A673 (cell line): ENCODE results near the gene ESPN. TPM values are rescaled to one million over a fixed set of nuclear protein-coding genes. Genes with fewer than 3 reads are reported as not detected.
"Not testable (repeated sequence)": the region's sequence is repeated elsewhere in the genome, so short reads cannot be mapped to it uniquely, and the experiment has no call there.

Experiments used
- BruUV-seq: library from RNA; stranded (reverse); fragments of 400-500 nt; replicated peaks from 2 replicates; lab custom pipeline; 2021; lab: Mats Ljungman, UMichigan
- CTCF ChIA-PET: fragments of 300-600 bp; sonication (Branson Sonifier 250); formaldehyde crosslinking; loops from one replicate; lab custom pipeline; 2022; ENCODE audit warnings: antibody characterized with exemption; lab: Charles Lee
- POLR2A ChIA-PET: fragments of 300-600 bp; sonication (Branson Sonifier 250); formaldehyde crosslinking; loops from one replicate; lab custom pipeline; 2022; ENCODE audit warnings: antibody characterized with exemption; ENCODE audit not compliant: low non-redundant PET; lab: Charles Lee
- DNase-seq: peaks from one replicate; pipeline ENCODE4 v3.0.0-alpha.2; 2015; ENCODE audit warnings: low spot score
- H3K27ac ChIP-seq: fragments of 200-600 bp; sonication (generic); 2 replicates; pipeline ENCODE4 v1.5.1; 2016; ENCODE audit warnings: mixed run types, low read depth, mild to moderate bottlenecking, mixed read lengths, antibody characterized with exemption, low read length; ENCODE audit not compliant: poor library complexity, severe bottlenecking
- H3K27me3 ChIP-seq: fragments of 200-600 bp; sonication (generic); replicated peaks from 2 replicates; pipeline ENCODE4 v1.6.1; 2017; ENCODE audit warnings: mixed run types, low read depth, mild to moderate bottlenecking, mixed read lengths, antibody characterized with exemption, low read length; ENCODE audit not compliant: insufficient read depth, poor library complexity
- H3K36me3 ChIP-seq: fragments of 200-600 bp; sonication (generic); 2 replicates; pipeline ENCODE4 v1.6.1; 2016; ENCODE audit warnings: mixed run types, mild to moderate bottlenecking, mixed read lengths, antibody characterized with exemption, low read length; ENCODE audit not compliant: insufficient read depth, poor library complexity, severe bottlenecking
- H3K4me1 ChIP-seq: fragments of 200-600 bp; sonication (generic); 2 replicates; pipeline ENCODE4 v1.6.1; 2017; ENCODE audit warnings: mixed run types, mild to moderate bottlenecking, mixed read lengths, antibody characterized with exemption, low read length; ENCODE audit not compliant: insufficient read depth, poor library complexity, severe bottlenecking
- H3K4me3 ChIP-seq: fragments of 200-600 bp; sonication (generic); 2 replicates; pipeline ENCODE4 v1.5.1; 2016; ENCODE audit warnings: low read depth, mixed run types, mild to moderate bottlenecking, mixed read lengths, low read length; ENCODE audit not compliant: poor library complexity, severe bottlenecking
- H3K9me3 ChIP-seq: fragments of 200-600 bp; sonication (generic); 2 replicates; pipeline ENCODE4 v1.6.1; 2016; ENCODE audit warnings: mixed run types, low read depth, mild to moderate bottlenecking, mixed read lengths, antibody characterized with exemption, low read length; ENCODE audit not compliant: poor library complexity, severe bottlenecking
- CTCF ChIP-seq: fragments of 300-800, 200-600 bp; sonication (generic); conservative IDR thresholded peaks from 2 replicates; pipeline ENCODE4 v1.5.1; 2017; ENCODE audit warnings: low read depth, mild to moderate bottlenecking, antibody characterized with exemption, low read length, moderate library complexity, mixed read lengths
- EZH2 ChIP-seq: fragments of 200-600 bp; sonication (generic); IDR thresholded peaks from 2 replicates; pipeline ENCODE4 v1.6.1; 2017; ENCODE audit warnings: borderline replicate concordance, low read depth, mild to moderate bottlenecking, mixed read lengths, antibody characterized with exemption, low read length; ENCODE audit not compliant: poor library complexity, severe bottlenecking
- intact Hi-C: fragments of 100-400 bp; cut with micrococcal nuclease; formaldehyde crosslinking; loops from one replicate; pipeline ENCODE4 v1.10.0; 2022; ENCODE audit not compliant: unreplicated experiment
- total RNA-seq: library from RNA; stranded (reverse); gene quantifications from 2 replicates; pipeline ENCODE4 v1.2.3, GENCODE V29; 2021

The ESPN gene
- total RNA-seq, 1 experiment from 2014 or later: not detected

- Histone ChIP-seq H3K9me3 (no peaks in the 10 kb centered on the region), H3K27ac (no peak overlapping the region), H3K4me3 (no peak overlapping the region), H3K27me3 (peaks cover 79% of the 10 kb centered on the region), H3K36me3 (no peaks in the 10 kb centered on the region), H3K4me1 (no peaks in the 10 kb centered on the region)
- DNase-seq: no peak
- ChIA-PET POLR2A (no interaction called here), CTCF (interaction anchor here (0.6 kb wide), 1 partner anchor 1433 kb away, joined by 3 read pairs; no protein-coding TSS in a partner anchor)
- BruUV-seq: no TSS peak
- peak; percentile 85 for TF ChIP-seq EZH2
- 0 out of 2 replicates have a peak, but pooled peaks have one; percentile 8 for TF ChIP-seq CTCF
- intact Hi-C loops: no loop called here
These were observed 30.5 kb downstream of the ESPN start for GRCh38 chr1:6454856-6455751.

DNA sequence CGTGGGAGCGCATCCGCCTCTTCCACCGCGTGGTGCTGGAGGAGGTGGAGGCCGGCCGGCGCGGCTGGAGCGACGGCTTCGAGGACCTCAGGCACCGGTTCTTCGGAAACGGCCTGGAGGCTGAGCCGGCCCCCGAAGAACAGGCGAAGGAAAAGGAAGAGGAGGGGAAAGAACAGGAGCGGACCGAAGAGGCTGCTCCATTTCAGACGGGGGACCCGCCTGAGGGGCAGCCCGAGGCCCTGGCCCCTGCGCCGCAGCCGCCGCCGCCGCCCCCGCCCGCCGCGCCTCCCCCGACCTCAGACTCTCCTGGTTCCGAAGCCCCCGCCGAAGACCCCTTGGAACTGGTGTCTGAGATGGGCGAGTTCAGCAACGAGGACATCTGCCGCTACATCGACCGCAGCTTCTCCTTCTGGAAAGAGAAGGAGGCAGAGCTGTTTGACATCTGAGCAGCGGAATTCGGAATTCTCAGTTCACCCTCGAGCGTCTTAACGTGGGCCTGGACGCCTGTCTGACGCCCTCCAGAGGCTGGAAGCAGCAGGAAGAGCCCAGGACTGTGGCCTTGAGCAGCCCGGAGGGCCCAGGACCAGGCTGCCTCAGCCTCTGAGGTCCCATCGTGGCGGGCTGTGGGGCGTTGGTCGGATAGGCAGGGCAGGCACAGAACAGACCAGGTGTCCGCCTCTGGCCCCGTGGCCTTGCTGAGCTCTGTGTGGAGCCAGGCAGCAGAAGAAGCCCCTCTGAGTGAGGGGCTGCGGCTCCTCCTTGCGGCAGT, 31.4 kb downstream of the ESPN start:
- POLR2A ChIA-PET, H3K9me3 ChIP-seq, BruUV-seq, H3K27ac ChIP-seq, H3K36me3 ChIP-seq, intact Hi-C loops, H3K4me3 ChIP-seq, DNase-seq, CTCF ChIA-PET, H3K4me1 ChIP-seq: not testable (repeated sequence)
- peaks cover 72% of the 10 kb centered on the region for H3K27me3 ChIP-seq
- peak; percentile 52 for TF ChIP-seq EZH2

DNA sequence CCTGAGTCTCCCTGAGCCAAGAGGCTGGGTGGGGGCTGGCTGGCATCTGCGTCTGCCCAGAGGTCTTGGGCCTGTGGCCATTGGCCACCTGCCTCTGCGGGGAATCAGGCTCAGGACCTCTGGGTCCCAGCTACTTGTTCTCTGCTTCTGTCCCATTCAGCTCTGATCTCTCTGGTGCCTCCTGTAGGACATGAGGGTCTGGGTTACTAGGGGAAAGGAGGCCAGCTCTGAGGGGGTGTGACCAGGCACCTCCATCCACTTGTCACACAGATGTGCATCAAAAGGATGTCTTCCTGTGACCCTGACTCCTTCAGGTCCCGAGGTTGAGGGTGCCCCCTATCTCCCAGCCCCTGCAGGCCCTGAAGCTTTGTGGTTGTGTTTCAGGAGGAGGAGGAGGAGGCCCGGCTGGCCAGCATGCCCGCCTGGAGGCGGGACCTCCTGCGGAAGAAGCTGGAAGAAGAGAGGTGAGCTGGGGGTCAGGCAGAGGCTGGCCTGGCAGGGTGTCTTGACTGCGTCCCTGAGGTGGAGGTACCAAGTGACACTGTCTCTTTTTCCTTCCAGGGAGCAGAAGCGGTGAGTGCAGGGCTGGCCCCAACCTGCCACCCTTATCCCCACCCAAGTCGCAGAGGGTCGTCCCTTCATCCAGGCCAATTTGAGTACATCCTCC, 32.4 kb downstream of the ESPN start:
- no peaks in the 10 kb centered on the region for H3K36me3 ChIP-seq
- DNase-seq: no peak
- intact Hi-C loops: no loop called here
- no peaks in the 10 kb centered on the region for H3K9me3 ChIP-seq
- BruUV-seq: no TSS peak
- TF ChIP-seq CTCF (no peak), EZH2 (no peak)
- ChIA-PET CTCF (interaction anchor here (0.6 kb wide), 1 partner anchor 92 kb away, joined by 3 read pairs; no protein-coding TSS in a partner anchor), POLR2A (no interaction called here)
- H3K4me3 ChIP-seq: no peak overlapping the region
- H3K27me3 ChIP-seq: peaks cover 62% of the 10 kb centered on the region
- H3K27ac ChIP-seq: no peak overlapping the region
- H3K4me1 ChIP-seq: no peaks in the 10 kb centered on the region
